Tibial nerve (tissue), 4 donors: ENCODE measurements around the gene SUCLG2.

Source experiments
- CTCF ChIP-seq, 5 experiments: fragments of 200-600 bp in 3 of 5; fragments of 450-650 bp in 2 of 5; sonication (generic) in 3 of 5; IDR thresholded peaks; one replicate each; pipeline ENCODE4 v1.5.1; 2016 to 2019; ENCODE audit warnings: antibody characterized with exemption in 5 of 5, mild to moderate bottlenecking in 3 of 5, moderate library complexity in 2 of 5
- EP300 ChIP-seq, 2 donors: sonication (generic); formaldehyde crosslinking; IDR thresholded peaks; one replicate each; pipeline ENCODE4 v1.6.1; 2017; ENCODE audit warnings: antibody characterized with exemption in 2 of 2, mild to moderate bottlenecking in 1 of 2

GRCh38 chr3:67517781-67518180 is 136.6 kb downstream of the SUCLG2 start:
- TF ChIP-seq CTCF (IDR thresholded peaks at IDR 0.05), result no peak
- TF ChIP-seq EP300 (IDR thresholded peaks at IDR 0.05), result no peak
